HepG2 (cell line): ENCODE results near the gene TSPAN32. TPM values are rescaled to one million over a fixed set of nuclear protein-coding genes. Genes with fewer than 3 reads are reported as not detected.

ENCODE experiments used
- ATAC-seq: fragments of 200-7000 bp; cut with Tn5 transposase; 3 replicates; pipeline ENCODE4 v1.9.1; 2020; ENCODE audit warnings: mild to moderate bottlenecking, moderate library complexity
- Bru-seq: library from RNA; stranded (reverse); fragments of 400-500 nt; gene quantifications from one replicate; lab custom pipeline; 2021; lab: Mats Ljungman, UMichigan
- BruChase-seq, 2 experiments: library from RNA; stranded (reverse); fragments of 400-500 nt; gene quantifications; one replicate each; lab custom pipeline; 2021; lab: Mats Ljungman, UMichigan
- BruUV-seq: library from RNA; stranded (reverse); fragments of 400-500 nt; replicated peaks from 2 replicates; lab custom pipeline; 2021; lab: Mats Ljungman, UMichigan
- CTCF ChIA-PET: fragments of 300-600 bp; formaldehyde crosslinking; extraction: SDS; loops from one replicate; lab custom pipeline; 2021; ENCODE audit warnings: low total read pairs, inconsistent platforms, low intra/inter-chr PET ratio; lab: Yijun Ruan, JAX
- POLR2A ChIA-PET: fragments of 350-600 bp; sonication (Branson Sonifier 250); formaldehyde crosslinking; loops from one replicate; lab custom pipeline; 2020; ENCODE audit warnings: antibody characterized with exemption, inconsistent platforms; lab: Yijun Ruan, JAX
- DNase-seq: peaks from one replicate; pipeline ENCODE4 v3.0.0-alpha.2; 2015; ENCODE audit warnings: low spot score
- FAIRE-seq: peaks from 3 replicates; lab custom pipeline; 2011; peaks lifted over from hg19 to GRCh38; lab: Jason Lieb, UNC
- H2AFZ ChIP-seq: one replicate; pipeline ENCODE4 v1.6.1; 2011; ENCODE audit warnings: low read length, inconsistent platforms
- H3K27ac ChIP-seq: fragments of 300-600 bp; 3 replicates; pipeline ENCODE4 v1.8.0; 2011; ENCODE audit warnings: mixed run types, mild to moderate bottlenecking, mixed read lengths, low read length, inconsistent platforms; ENCODE audit not compliant: insufficient read depth; ENCODE audit errors: extremely low read length
- H3K27me3 ChIP-seq, 2 experiments: fragments of 200-600 bp in 1 of 2; 2 replicates in 1 of 2; 3 replicates in 1 of 2; pipeline versions ENCODE4 v1.6.0 to v1.8.0; 2011; ENCODE audit warnings: low read length in 2 of 2, mild to moderate bottlenecking in 2 of 2, moderate library complexity in 2 of 2, inconsistent platforms in 1 of 2; ENCODE audit not compliant: insufficient read depth in 2 of 2, control insufficient read depth in 1 of 2
- H3K36me3 ChIP-seq, 2 experiments: fragments of 200-600 bp in 1 of 2; replicated peaks in 1 of 2; 2 replicates in 1 of 2; 3 replicates in 1 of 2; pipeline versions ENCODE4 v1.5.1 to v1.8.0; 2011; ENCODE audit warnings: low read length in 2 of 2, inconsistent platforms in 1 of 2; ENCODE audit not compliant: insufficient read depth in 2 of 2, control insufficient read depth in 1 of 2
- H3K4me1 ChIP-seq: 2 replicates; pipeline ENCODE4 v1.5.1; 2012; ENCODE audit warnings: low read length, inconsistent platforms; ENCODE audit not compliant: insufficient read depth
- H3K4me2 ChIP-seq: 2 replicates; pipeline ENCODE4 v1.6.0; 2011; ENCODE audit warnings: low read depth, low read length, inconsistent platforms
- H3K4me3 ChIP-seq, 3 experiments: fragments of 200-600 bp in 1 of 3; sonication (generic), shearing (Covaris generic) in 1 of 3; replicated peaks in 1 of 3; 2 replicates each; pipeline ENCODE4 v1.5.1; 2011 to 2016; ENCODE audit warnings: low read length in 3 of 3, inconsistent platforms in 2 of 3, low read depth in 2 of 3, mild to moderate bottlenecking in 2 of 3, control low read depth in 1 of 3, mixed read lengths in 1 of 3; ENCODE audit not compliant: insufficient read depth in 1 of 3
- H3K79me2 ChIP-seq: one replicate; pipeline ENCODE4 v1.6.1; 2011; ENCODE audit warnings: low read length, inconsistent platforms; ENCODE audit not compliant: insufficient read depth
- H3K9ac ChIP-seq: 2 replicates; pipeline ENCODE4 v1.6.0; 2011; ENCODE audit warnings: mild to moderate bottlenecking, low read depth, low read length, inconsistent platforms; ENCODE audit not compliant: insufficient read depth
- H3K9me3 ChIP-seq: 2 replicates; pipeline ENCODE4 v1.5.1; 2012; ENCODE audit warnings: mild to moderate bottlenecking, low read length
- H4K20me1 ChIP-seq: 2 replicates; pipeline ENCODE4 v1.6.0; 2011; ENCODE audit warnings: inconsistent platforms, mild to moderate bottlenecking, low read length, moderate library complexity; ENCODE audit not compliant: insufficient read depth
- DPF2 ChIP-seq: sonication (generic); formaldehyde crosslinking; IDR thresholded peaks from 2 replicates; pipeline ENCODE4 v1.4.0; 2020; ENCODE audit warnings: mild to moderate bottlenecking, low read depth, missing genetic modification reagents, borderline replicate concordance
- DZIP1 ChIP-seq: sonication (generic); formaldehyde crosslinking; IDR thresholded peaks from 2 replicates; pipeline ENCODE4 v1.5.0; 2020; ENCODE audit warnings: mild to moderate bottlenecking, missing genetic modification reagents
- GFI1 ChIP-seq: sonication (generic); formaldehyde crosslinking; IDR thresholded peaks from 2 replicates; pipeline ENCODE4 v1.5.0; 2020; ENCODE audit warnings: missing genetic modification reagents, mild to moderate bottlenecking, borderline replicate concordance
- IRF2 ChIP-seq: IDR thresholded peaks from 2 replicates; pipeline ENCODE4 v1.6.1; 2018; ENCODE audit warnings: missing genetic modification reagents, missing compliant biosample characterization
- KDM5B ChIP-seq: sonication (generic); formaldehyde crosslinking; IDR thresholded peaks from 2 replicates; pipeline ENCODE4 v1.4.0; 2020; ENCODE audit warnings: missing genetic modification reagents, mild to moderate bottlenecking, borderline replicate concordance
- MXI1 ChIP-seq: IDR thresholded peaks from 3 replicates; pipeline ENCODE4 v1.6.1; 2012; ENCODE audit warnings: low read depth, low read length, inconsistent platforms, borderline replicate concordance
- PATZ1 ChIP-seq: sonication (generic); formaldehyde crosslinking; IDR thresholded peaks from 2 replicates; pipeline ENCODE4 v1.4.0; 2020; ENCODE audit warnings: missing genetic modification reagents
- RBM22 ChIP-seq: fragments of 200-400 bp; formaldehyde crosslinking; optimal IDR thresholded peaks from 2 replicates; pipeline ENCODE3; 2017; ENCODE audit warnings: mild to moderate bottlenecking, low read length, moderate library complexity
- TFAP4 ChIP-seq: sonication (generic); IDR thresholded peaks from 2 replicates; pipeline ENCODE4 v1.6.1; 2016; ENCODE audit warnings: low read depth, borderline replicate concordance
- ZBTB43 ChIP-seq: sonication (generic); formaldehyde crosslinking; conservative IDR thresholded peaks from 2 replicates; pipeline ENCODE4 v1.4.0; 2020; ENCODE audit warnings: missing genetic modification reagents
- ZNF329 ChIP-seq: sonication (generic); formaldehyde crosslinking; IDR thresholded peaks from 2 replicates; pipeline ENCODE4 v1.9.0; 2021; ENCODE audit warnings: low read depth, mild to moderate bottlenecking, missing genetic modification reagents
- WGBS: methylation state at CpG from one replicate; pipeline ENCODE4 v1.1.6; 2017; ENCODE audit warnings: low lambda C conversion rate; 5-methylcytosine and 5-hydroxymethylcytosine counted together
- in situ Hi-C: cut with HindIII; loops from 2 replicates; pipeline ENCODE4 v1.10.0; 2017; ENCODE audit warnings: low pct_unique_long_range_greater_than_20kb; ENCODE audit not compliant: extremely low pct_ligation_motif_present
- intact Hi-C: fragments of 100-400 bp; cut with micrococcal nuclease; formaldehyde crosslinking; loops from one replicate; pipeline ENCODE4 v1.10.0; 2022; ENCODE audit not compliant: unreplicated experiment
- long read RNA-seq, 2 experiments: library from RNA in 1 of 2; library from polyadenylated mRNA in 1 of 2; stranded (forward) in 1 of 2; unstranded in 1 of 2; transcript quantifications; one replicate each; pipeline ENCODE4 v2.0.0, GENCODE V29; 2019 to 2022
- polyA minus RNA-seq, 3 experiments: library from RNA; depleted of rRNA, polyadenylated mRNA; stranded (reverse); fragments of >200 nt; gene quantifications; 2 replicates each; pipeline ENCODE4 v1.2.3, GENCODE V29; 2011; ENCODE audit warnings: low replicate concordance in 1 of 3
- polyA plus RNA-seq, 8 experiments: library from polyadenylated mRNA; depleted of rRNA in 3 of 8; stranded (reverse) in 7 of 8; unstranded in 1 of 8; fragments of >200 nt; fragmentation: Illumina TruSeq in 4 of 8; extraction: Trizol in 4 of 8; gene quantifications; 2 replicates each; pipeline versions ENCODE4 v1.2.1 to v1.2.3, GENCODE V29; 2011 to 2016; ENCODE audit warnings: low read depth in 4 of 8, missing spikeins in 1 of 8, mixed read lengths in 1 of 8; ENCODE audit not compliant: insufficient read depth in 1 of 8
- total RNA-seq, 5 experiments: library from RNA; depleted of rRNA; stranded (reverse); fragments of >200 nt; fragmentation: Illumina TruSeq; extraction: Trizol; gene quantifications; 2 replicates each; pipeline ENCODE4 v1.2.3, GENCODE V29; 2016; ENCODE audit warnings: low read depth in 1 of 5

Gene TSPAN32
- 0.09 TPM in 1 of 2 replicates, not detected in the other for total RNA-seq (2016; rRNA removed; fragmentation: Illumina TruSeq; extraction: Trizol)
- not detected in 2 replicates for total RNA-seq (2016; cell fraction: cytosol; rRNA removed; fragmentation: Illumina TruSeq; extraction: Trizol; ENCODE audit: low read depth)
- total RNA-seq (2016; cell fraction: insoluble cytoplasmic fraction; rRNA removed; fragmentation: Illumina TruSeq; extraction: Trizol): 0.24 TPM in 1 of 2 replicates, not detected in the other
- not detected in 2 replicates for total RNA-seq (2016; cell fraction: membrane; rRNA removed; fragmentation: Illumina TruSeq; extraction: Trizol)
- 0.31 and 0.53 TPM in 2 replicates for total RNA-seq (2016; cell fraction: nucleus; rRNA removed; fragmentation: Illumina TruSeq; extraction: Trizol)
- polyA plus RNA-seq (2011; rRNA removed): 0.39 and 0.70 TPM in 2 replicates
- 0.18 and 0.34 TPM in 2 replicates for polyA plus RNA-seq (2011; cell fraction: cytosol; rRNA removed)
- 2.2 and 7.0 TPM in 2 replicates for polyA plus RNA-seq (2011; cell fraction: nucleus; rRNA removed)
- 0.51 and 1.2 TPM in 2 replicates for polyA plus RNA-seq (2012)
- not detected in 2 replicates for polyA plus RNA-seq (2016; cell fraction: cytosol; fragmentation: Illumina TruSeq; extraction: Trizol; ENCODE audit: low read depth)
- polyA plus RNA-seq (2016; cell fraction: insoluble cytoplasmic fraction; fragmentation: Illumina TruSeq; extraction: Trizol; ENCODE audit: low read depth): not detected in 2 replicates
- polyA plus RNA-seq (2016; cell fraction: membrane; fragmentation: Illumina TruSeq; extraction: Trizol; ENCODE audit: low read depth): not detected in 2 replicates
- 0.19 and 0.56 TPM in 2 replicates for polyA plus RNA-seq (2016; cell fraction: nucleus; fragmentation: Illumina TruSeq; extraction: Trizol; ENCODE audit: insufficient read depth, low read depth)
- polyA minus RNA-seq (2011; rRNA and poly(A)+ RNA removed; ENCODE audit: low replicate concordance): 0.07 and 1.3 TPM in 2 replicates
- not detected in 2 replicates for polyA minus RNA-seq (2011; cell fraction: cytosol; rRNA and poly(A)+ RNA removed)
- polyA minus RNA-seq (2011; cell fraction: nucleus; rRNA and poly(A)+ RNA removed): 0.90 TPM in 1 of 2 replicates, not detected in the other
- percentile 20 among the genes with signal in this experiment for Bru-seq, nascent RNA
- BruChase-seq, experiment 1, labeled RNA remaining after a 6-hour chase: not detected
- BruChase-seq, experiment 2, labeled RNA remaining after a 2-hour chase: percentile 6 among the genes with signal in this experiment
- long read RNA-seq, experiment 1: 0 reads
- long read RNA-seq, experiment 2: 0 reads

- Histone ChIP-seq H4K20me1 (no peaks in the 10 kb centered on the region), H3K4me2 (peak within 1 kb of the TSS; percentile 23; the same call in 1 of the 2 replicates), H3K4me1 (peaks cover 24% of the 10 kb centered on the region), H3K4me3 (peak within 1 kb of the TSS in 2 of 3 experiments; percentile 4 to 33; a peak in 1 of 6 replicates), H3K27me3 (peaks cover 2 to 20% of the 10 kb centered on the region in 2 experiments; a peak in 2 of 5 replicates), H3K9ac (0 out of 2 replicates have a peak within 1 kb of the TSS, but pooled peaks have one; percentile 29), H3K27ac (no peak within 1 kb of the TSS), H3K9me3 (no peaks in the 10 kb centered on the region), H3K36me3 (no peaks in the 10 kb centered on the region), H2AFZ (no peak within 1 kb of the TSS), H3K79me2 (no peaks in the 10 kb centered on the region)
- FAIRE-seq (no peak), ATAC-seq (no peak), DNase-seq (peak; percentile 27)
- WGBS: 34% methylated on average over 11 of the region's 16 CpGs
- in situ Hi-C loops (no loop called here), intact Hi-C loops (no loop called here)
- POLR2A ChIA-PET: no interaction called here
- no TSS peak for BruUV-seq
- CTCF ChIA-PET: no interaction called here
- TF ChIP-seq DPF2 (no peak), RBM22 (no peak), MXI1 (no peak), GFI1 (CRISPR knock-in tag) (no peak), DZIP1 (no peak), ZBTB43 (CRISPR knock-in tag) (no peak), KDM5B (CRISPR knock-in tag) (no peak), ZNF329 (CRISPR knock-in tag) (no peak), TFAP4 (peak; percentile 49; the same call in 1 of the 2 replicates), PATZ1 (CRISPR knock-in tag) (peak; percentile 63), IRF2 (CRISPR knock-in tag) (no peak)
Measured at GRCh38 chr11:2301631-2302305, at the start of gene TSPAN32, which contains the start of gene C11orf21. TSS of gene TSPAN32 (plus strand) at chr11:2302013. CDS start at chr11:2302150, 137 bp downstream. TSS of gene C11orf21 (minus strand) at chr11:2301918. CDS start at chr11:2301808, 110 bp downstream.
